HFF-Myc (cell line): ENCODE measurements around the gene PIK3C2A.

Experiments used
- DNase-seq: peaks from one replicate; pipeline ENCODE4 v3.0.0-alpha.2; 2011; ENCODE audit warnings: low read depth; ENCODE audit errors: extremely low read depth
- H3K4me3 ChIP-seq: replicated peaks from 2 replicates; pipeline ENCODE4 v1.5.1; 2011; ENCODE audit warnings: low read depth, mild to moderate bottlenecking, control low read depth, low read length
- TF ChIP-seq, protein P1 (sequence below): IDR thresholded peaks from 2 replicates; pipeline ENCODE4 v1.5.1; 2012; ENCODE audit warnings: mild to moderate bottlenecking, low read depth, low read length, control low read depth; ENCODE audit errors: missing control alignments

PIK3C2A gene

DNA sequence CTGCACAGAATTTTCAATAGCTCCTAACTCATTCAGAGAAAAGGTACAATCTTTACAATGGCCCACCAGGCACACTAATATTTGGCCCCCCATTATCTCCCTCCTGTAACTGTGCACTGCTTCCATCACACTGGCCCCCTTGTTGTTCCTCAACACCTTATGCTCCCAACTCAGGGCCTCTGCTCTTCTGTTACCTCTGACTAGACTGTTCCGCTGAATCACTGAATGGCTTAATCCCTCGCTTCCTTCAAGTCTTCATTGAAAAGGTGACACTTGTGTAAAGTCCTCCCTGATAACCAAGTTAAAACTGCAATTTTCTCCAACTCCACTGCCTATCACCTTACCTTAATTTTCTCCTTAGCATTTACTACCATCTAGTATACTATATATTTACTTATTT, 21.8 kb downstream of the PIK3C2A start:
- no peak for DNase-seq
- TF ChIP-seq, protein P1, sequence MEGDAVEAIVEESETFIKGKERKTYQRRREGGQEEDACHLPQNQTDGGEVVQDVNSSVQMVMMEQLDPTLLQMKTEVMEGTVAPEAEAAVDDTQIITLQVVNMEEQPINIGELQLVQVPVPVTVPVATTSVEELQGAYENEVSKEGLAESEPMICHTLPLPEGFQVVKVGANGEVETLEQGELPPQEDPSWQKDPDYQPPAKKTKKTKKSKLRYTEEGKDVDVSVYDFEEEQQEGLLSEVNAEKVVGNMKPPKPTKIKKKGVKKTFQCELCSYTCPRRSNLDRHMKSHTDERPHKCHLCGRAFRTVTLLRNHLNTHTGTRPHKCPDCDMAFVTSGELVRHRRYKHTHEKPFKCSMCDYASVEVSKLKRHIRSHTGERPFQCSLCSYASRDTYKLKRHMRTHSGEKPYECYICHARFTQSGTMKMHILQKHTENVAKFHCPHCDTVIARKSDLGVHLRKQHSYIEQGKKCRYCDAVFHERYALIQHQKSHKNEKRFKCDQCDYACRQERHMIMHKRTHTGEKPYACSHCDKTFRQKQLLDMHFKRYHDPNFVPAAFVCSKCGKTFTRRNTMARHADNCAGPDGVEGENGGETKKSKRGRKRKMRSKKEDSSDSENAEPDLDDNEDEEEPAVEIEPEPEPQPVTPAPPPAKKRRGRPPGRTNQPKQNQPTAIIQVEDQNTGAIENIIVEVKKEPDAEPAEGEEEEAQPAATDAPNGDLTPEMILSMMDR: no peak

DNA sequence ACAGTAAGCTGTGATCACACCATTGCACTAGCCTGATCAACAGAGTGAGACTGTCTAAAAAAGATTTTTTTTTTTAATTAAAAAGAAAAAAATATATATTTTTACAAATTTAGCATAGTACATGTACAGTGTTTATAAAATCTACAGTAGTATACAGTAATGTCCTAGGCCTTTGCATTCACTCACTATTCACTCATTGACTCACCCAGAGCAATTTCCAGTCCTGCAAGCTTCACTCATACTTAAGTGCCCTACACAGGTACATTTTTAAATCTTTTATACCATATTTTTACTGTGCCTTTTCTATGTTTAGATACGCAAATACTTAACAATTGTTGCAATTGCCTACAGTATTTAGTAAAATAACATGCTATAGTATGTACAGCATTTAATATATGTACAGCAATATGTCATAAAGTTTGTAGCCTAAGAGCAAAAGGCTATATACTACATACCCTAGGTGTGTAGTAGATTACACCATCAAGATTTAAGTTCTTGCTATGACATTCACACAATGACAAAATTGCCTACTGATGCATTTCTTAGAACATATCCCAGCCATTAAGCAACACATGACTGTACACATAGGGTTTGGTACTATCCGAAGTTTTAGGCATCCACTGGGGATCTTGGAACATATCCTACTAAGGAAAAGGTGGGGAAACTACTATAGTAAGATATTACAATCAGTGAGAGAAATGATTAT, 22.8 kb downstream of the PIK3C2A start:
- no peak overlapping the region for H3K4me3 ChIP-seq
- TF ChIP-seq, protein P1: no peak
- DNase-seq: no peak

More for the DNA sequence above, 21.8 kb downstream of the PIK3C2A start:
- H3K4me3 ChIP-seq: no peak overlapping the region

DNA sequence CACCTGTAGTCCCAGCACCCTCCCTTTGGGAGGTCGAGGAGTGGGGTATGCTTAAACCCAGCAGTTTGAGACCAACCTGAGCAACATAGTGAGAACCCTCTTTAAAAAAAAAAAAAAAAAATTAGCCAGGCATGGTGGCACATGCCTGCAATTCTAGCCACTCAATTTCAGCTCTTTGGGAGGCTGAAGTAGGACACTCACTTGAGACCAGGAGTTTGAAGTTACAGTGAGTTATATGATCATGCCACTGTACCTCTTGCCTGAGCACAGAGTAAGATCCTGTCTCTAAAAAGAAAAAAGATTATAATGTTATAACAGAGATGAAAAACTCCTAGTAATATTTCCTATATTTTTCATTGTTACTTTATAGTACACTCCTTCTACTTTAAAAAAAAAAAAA, 23.9 kb downstream of the PIK3C2A start:
- TF ChIP-seq, protein P1: no peak
- H3K4me3 ChIP-seq: no peak overlapping the region
- no peak for DNase-seq

DNA sequence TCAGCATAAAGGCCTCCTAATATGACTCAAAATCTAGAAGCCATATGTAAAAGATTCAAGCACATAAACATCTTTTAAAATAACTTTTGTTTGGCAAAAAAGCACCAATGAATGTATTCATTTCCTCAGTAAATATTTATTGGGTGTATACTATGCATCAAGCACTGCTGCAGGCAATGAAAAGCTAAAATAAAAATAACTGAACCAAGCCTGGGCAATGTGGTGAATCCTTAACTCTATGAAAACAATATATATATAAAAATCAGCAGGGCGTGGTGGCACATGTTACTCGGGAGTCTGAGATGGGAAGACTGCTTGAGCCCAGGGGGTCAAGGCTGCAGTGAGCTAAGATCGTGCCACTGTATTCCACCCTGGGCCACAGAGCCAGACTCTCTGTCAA, 27.8 kb downstream of the PIK3C2A start:
- TF ChIP-seq, protein P1: no peak
- H3K4me3 ChIP-seq: no peak overlapping the region
- no peak for DNase-seq

DNA sequence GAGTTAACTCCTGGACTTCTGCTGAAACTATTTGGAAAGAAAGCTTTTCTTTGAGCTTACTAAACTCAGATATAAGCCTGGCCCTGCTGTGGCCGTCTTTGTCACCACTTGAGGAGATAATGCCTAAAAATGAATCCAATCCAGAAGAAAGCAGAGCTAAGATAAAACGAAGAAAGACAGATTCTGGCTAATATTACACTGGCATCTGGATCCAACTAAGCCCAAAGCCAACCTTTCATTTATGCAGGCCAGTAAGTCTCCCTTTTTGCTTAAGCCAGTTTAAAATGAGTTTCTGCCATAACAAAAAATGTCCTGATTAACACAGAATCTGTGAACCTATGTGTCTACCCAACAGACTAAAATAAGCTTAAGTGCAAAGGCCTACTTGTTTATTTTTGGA, 34.5 kb downstream of the PIK3C2A start:
- H3K4me3 ChIP-seq: no peak overlapping the region
- TF ChIP-seq, protein P1: no peak
- DNase-seq: no peak

DNA sequence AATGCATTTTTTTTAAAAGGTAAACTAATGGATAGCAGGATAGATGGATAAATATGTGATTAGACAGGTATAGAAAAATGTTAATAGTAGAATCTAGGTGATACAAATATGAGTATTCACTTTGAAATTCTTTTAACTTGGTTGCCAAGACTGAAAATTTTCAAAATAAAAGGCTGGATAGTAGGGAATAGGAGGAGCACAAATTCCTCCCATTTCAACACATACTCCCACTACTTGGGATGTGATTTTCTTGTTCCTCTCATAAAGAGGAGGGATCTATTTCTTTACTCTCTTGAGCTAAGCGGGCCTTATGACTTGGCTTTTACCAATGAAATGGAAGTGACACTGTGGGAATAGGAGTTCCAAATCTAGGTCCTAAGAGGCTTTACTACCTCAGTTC, 35.9 kb downstream of the PIK3C2A start:
- TF ChIP-seq, protein P1: no peak
- no peak for DNase-seq
- no peak overlapping the region for H3K4me3 ChIP-seq

DNA sequence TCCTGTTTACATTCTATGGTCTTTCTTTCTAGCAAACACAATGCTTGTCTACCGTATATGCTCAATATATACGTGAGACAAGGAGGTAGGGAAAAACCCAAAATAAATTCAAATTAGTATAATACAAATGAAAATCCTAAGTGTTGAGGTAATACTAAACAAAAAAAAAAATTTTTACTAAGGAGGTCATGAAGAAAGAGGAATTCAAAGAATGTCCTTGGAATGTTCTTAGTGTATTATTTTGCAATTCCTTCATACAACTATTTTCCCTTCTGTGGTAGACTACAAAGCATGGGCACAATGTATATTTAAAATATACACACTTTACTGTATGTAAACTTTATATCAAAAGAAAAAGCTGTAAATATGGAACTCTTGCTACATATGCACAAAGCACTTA, 36.4 kb downstream of the PIK3C2A start:
- no peak overlapping the region for H3K4me3 ChIP-seq
- TF ChIP-seq, protein P1: no peak
- DNase-seq: no peak
